ENCODE results near the gene NOSIP.

Gene NOSIP

GRCh38 chr19:49602806-49603205, 22.4 kb upstream of the NOSIP start:
- in situ Hi-C loops (cut with HindIII; ENCODE audit: low pct_unique_long_range_greater_than_20kb, low sequenced_read_pairs) = no loop called here
- no peak for TF ChIP-seq JUND (IDR thresholded peaks at IDR 0.05; ENCODE audit: low read depth)
- no peak for DNase-seq (ENCODE audit: low read depth in 1 of 2, low spot score in 1 of 2)

- TF ChIP-seq JUND (IDR thresholded peaks at IDR 0.05; ENCODE audit: low read depth) = no peak
- in situ Hi-C loops (cut with HindIII; ENCODE audit: low pct_unique_long_range_greater_than_20kb, low sequenced_read_pairs) = no loop called here
These were observed 21.2 kb upstream of the NOSIP start for GRCh38 chr19:49601482-49602038.

GRCh38 chr19:49599378-49600295, 19.3 kb upstream of the NOSIP start:
- no peak for TF ChIP-seq JUND (IDR thresholded peaks at IDR 0.05; ENCODE audit: low read depth)
- no peak for DNase-seq (ENCODE audit: low read depth in 1 of 2, low spot score in 1 of 2)
- in situ Hi-C loops (cut with HindIII; ENCODE audit: low pct_unique_long_range_greater_than_20kb, low sequenced_read_pairs) = no loop called here

More at GRCh38 chr19:49601482-49602038, 21.2 kb upstream of the NOSIP start:
- no peak for DNase-seq (ENCODE audit: low read depth in 1 of 2, low spot score in 1 of 2)

GRCh38 chr19:49597703-49597974, 17.3 kb upstream of the NOSIP start:
- TF ChIP-seq JUND (IDR thresholded peaks at IDR 0.05; ENCODE audit: low read depth) = no peak
- in situ Hi-C loops (cut with HindIII; ENCODE audit: low pct_unique_long_range_greater_than_20kb, low sequenced_read_pairs) = no loop called here

GRCh38 chr19:49596954-49597702, 16.8 kb upstream of the NOSIP start:
- in situ Hi-C loops (cut with HindIII; ENCODE audit: low pct_unique_long_range_greater_than_20kb, low sequenced_read_pairs) = no loop called here

More at GRCh38 chr19:49597703-49597974, 17.3 kb upstream of the NOSIP start:
- DNase-seq (ENCODE audit: low read depth in 1 of 2, low spot score in 1 of 2) = no peak

GRCh38 chr19:49596407-49596806, 16.1 kb upstream of the NOSIP start:
- in situ Hi-C loops (cut with HindIII; ENCODE audit: low pct_unique_long_range_greater_than_20kb, low sequenced_read_pairs) = no loop called here
- TF ChIP-seq JUND (IDR thresholded peaks at IDR 0.05; ENCODE audit: low read depth) = no peak
- DNase-seq (ENCODE audit: low read depth in 1 of 2, low spot score in 1 of 2) = no peak

More at GRCh38 chr19:49596954-49597702, 16.8 kb upstream of the NOSIP start:
- no peak for DNase-seq (ENCODE audit: low read depth in 1 of 2, low spot score in 1 of 2)
- TF ChIP-seq JUND (IDR thresholded peaks at IDR 0.05; ENCODE audit: low read depth) = no peak

GRCh38 chr19:49595819-49596404, 15.6 kb upstream of the NOSIP start:
- no peak for DNase-seq (ENCODE audit: low read depth in 1 of 2, low spot score in 1 of 2)
- no peak for TF ChIP-seq JUND (IDR thresholded peaks at IDR 0.05; ENCODE audit: low read depth)
- in situ Hi-C loops (cut with HindIII; ENCODE audit: low pct_unique_long_range_greater_than_20kb, low sequenced_read_pairs) = no loop called here

GRCh38 chr19:49594993-49595818, 14.8 kb upstream of the NOSIP start:
- no peak for TF ChIP-seq JUND (IDR thresholded peaks at IDR 0.05; ENCODE audit: low read depth)
- in situ Hi-C loops (cut with HindIII; ENCODE audit: low pct_unique_long_range_greater_than_20kb, low sequenced_read_pairs) = no loop called here
- no peak for DNase-seq (ENCODE audit: low read depth in 1 of 2, low spot score in 1 of 2)

GRCh38 chr19:49594157-49594992, 14.0 kb upstream of the NOSIP start:
- in situ Hi-C loops (cut with HindIII; ENCODE audit: low pct_unique_long_range_greater_than_20kb, low sequenced_read_pairs) = no loop called here
- no peak for DNase-seq (ENCODE audit: low read depth in 1 of 2, low spot score in 1 of 2)
- TF ChIP-seq JUND (IDR thresholded peaks at IDR 0.05; ENCODE audit: low read depth) = no peak

GRCh38 chr19:49593233-49594113, 13.1 kb upstream of the NOSIP start:
- TF ChIP-seq JUND (IDR thresholded peaks at IDR 0.05; ENCODE audit: low read depth) = no peak
- DNase-seq (ENCODE audit: low read depth in 1 of 2, low spot score in 1 of 2) = peak; percentile 93 to 99
- in situ Hi-C loops (cut with HindIII; ENCODE audit: low pct_unique_long_range_greater_than_20kb, low sequenced_read_pairs) = no loop called here
